22Rv1 (cell line): ENCODE results near the gene FRA10AC1.

ENCODE experiments used
- ZFX ChIP-seq: fragments of 450-650 bp; IDR thresholded peaks from 2 replicates; pipeline ENCODE4 v1.6.1; 2017; ENCODE audit warnings: antibody characterized with exemption, borderline replicate concordance
- TF ChIP-seq, protein P1 (sequence below): fragments of 450-650 bp; IDR thresholded peaks from 2 replicates; pipeline ENCODE4 v1.5.1; 2017; ENCODE audit warnings: mild to moderate bottlenecking

GRCh38 chr10:93654201-93654600 lies 48.2 kb downstream of the FRA10AC1 start:
- TF ChIP-seq, protein P1, sequence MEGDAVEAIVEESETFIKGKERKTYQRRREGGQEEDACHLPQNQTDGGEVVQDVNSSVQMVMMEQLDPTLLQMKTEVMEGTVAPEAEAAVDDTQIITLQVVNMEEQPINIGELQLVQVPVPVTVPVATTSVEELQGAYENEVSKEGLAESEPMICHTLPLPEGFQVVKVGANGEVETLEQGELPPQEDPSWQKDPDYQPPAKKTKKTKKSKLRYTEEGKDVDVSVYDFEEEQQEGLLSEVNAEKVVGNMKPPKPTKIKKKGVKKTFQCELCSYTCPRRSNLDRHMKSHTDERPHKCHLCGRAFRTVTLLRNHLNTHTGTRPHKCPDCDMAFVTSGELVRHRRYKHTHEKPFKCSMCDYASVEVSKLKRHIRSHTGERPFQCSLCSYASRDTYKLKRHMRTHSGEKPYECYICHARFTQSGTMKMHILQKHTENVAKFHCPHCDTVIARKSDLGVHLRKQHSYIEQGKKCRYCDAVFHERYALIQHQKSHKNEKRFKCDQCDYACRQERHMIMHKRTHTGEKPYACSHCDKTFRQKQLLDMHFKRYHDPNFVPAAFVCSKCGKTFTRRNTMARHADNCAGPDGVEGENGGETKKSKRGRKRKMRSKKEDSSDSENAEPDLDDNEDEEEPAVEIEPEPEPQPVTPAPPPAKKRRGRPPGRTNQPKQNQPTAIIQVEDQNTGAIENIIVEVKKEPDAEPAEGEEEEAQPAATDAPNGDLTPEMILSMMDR = no peak
- TF ChIP-seq ZFX = no peak
